ENCODE results near the gene SOCS3.

Gene SOCS3

DNA sequence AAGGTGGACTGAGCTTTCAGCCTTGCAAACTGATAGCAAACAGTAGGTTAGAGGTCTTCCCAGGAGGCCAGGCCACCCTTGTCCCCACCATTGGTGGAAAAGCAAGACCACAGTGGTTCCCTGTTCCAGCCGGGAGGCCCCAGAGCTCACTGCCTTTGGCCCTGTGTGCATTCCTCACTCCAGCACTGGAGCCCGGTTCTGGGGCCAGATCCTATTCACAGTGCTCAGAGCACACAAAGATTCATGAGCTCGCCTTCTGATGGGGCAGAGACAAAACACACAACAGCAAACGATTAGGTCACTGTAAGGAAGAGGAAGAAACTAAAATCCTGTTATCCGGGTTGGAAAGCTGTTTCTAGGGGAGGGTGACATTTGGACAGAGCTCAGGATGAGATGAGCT, 13.0 kb upstream of the SOCS3 start:
- intact Hi-C loops (cut with DNase I), result no loop called here

DNA sequence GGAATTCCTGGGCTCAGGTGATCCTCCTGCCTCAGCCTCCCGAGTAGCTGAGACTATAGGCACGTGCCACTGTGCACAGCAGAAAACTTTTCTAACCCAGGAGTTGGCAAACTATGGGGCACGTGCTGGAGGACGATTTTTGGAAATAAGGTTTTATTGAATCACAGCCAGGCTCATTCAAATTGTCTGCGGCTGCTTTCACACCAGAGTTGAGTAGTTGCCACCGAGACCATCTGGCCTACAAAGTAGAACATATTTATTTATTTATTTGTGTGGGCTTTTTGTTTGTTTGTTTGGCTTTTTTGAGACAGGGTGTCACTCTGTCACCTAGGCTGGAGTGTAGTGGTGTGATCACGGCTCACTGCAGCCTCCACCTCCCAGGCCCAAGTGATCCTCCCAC, 11.2 kb upstream of the SOCS3 start:
- intact Hi-C loops (cut with DNase I), result no loop called here
- DNase-seq, result no peak

More for the DNA sequence above, 13.0 kb upstream of the SOCS3 start:
- no peak for DNase-seq

DNA sequence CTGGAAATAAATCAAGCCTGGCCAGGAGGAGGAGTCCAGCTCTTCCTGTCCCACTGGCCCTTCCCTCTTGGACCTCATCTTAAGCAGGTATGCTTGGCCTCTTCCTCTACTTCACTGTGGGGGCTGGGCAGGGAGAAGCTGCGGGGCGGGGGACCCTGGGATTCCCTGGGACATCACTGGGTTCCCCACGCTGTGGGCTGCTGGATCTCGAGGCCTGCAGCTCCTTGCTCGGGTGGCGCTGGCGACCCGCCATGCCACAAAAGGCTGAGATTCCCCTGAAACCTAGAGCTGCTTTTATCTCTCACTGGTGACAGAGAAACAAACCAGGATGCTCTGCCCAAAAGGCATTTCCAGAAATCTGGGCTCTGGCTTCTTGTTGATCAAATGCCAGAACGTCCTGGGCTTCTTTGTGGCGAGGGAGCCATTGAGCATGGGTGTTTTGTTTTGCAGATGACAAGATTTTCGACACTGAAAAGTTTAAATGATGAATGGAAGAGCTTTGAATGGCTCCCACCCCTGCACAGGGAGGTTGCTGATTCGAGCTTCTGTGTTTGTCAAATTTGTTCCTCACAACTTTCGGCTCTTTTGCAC, 10.0 kb upstream of the SOCS3 start:
- intact Hi-C loops (cut with DNase I), result no loop called here
- DNase-seq, result no peak

DNA sequence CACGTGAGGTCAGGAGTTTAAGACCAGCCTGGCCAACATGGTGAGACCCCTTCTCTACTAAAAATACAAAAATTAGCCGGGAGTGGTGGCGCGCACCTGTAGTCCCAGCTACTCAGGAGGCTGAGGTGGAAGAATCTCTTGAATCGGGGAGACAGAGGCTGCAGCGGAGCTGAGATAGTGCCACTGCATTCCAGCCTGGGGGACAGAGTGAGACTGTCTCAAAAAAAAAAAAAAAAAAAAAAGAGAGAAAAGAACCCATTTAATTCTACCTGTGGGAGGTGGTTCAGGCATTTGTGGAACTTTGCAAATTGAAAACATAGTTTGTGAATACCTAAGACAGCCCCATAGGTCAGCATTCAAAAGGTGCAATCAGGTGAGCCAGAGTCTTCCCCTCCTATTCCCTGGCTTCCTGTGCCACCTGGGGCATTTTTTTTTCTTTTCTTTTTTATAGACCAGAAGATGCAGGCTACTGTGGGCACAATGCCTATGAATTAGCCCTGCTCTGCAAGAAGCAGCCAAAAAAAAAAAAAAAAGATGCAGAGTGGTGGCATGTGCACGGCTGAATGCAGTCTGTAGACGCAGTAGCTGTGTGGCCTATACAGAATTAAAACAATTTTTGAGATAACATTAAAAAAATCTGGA, 9.1 kb upstream of the SOCS3 start:
- intact Hi-C loops (cut with DNase I), result no loop called here
- no peak for DNase-seq

DNA sequence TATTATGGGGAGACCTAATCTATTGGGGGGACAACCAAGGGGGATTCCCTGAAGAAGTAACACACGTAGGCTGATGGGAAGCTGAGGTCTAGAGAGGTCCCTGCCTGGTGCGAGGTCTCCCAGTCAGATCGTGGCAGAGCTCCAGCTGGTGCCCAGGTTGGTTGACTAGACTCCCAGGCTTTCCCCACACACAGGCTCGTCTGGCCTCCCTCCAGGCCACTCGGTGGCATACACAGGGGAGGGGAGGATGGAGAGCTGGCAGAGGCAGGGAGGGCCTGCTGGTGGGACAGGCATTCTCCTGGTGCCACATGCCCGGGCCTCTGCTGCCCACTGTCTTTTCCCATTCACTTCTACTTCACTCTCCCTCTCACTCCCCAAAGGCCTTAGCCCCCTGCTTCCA, 8.5 kb upstream of the SOCS3 start:
- DNase-seq, result no peak
- intact Hi-C loops (cut with DNase I), result no loop called here

DNA sequence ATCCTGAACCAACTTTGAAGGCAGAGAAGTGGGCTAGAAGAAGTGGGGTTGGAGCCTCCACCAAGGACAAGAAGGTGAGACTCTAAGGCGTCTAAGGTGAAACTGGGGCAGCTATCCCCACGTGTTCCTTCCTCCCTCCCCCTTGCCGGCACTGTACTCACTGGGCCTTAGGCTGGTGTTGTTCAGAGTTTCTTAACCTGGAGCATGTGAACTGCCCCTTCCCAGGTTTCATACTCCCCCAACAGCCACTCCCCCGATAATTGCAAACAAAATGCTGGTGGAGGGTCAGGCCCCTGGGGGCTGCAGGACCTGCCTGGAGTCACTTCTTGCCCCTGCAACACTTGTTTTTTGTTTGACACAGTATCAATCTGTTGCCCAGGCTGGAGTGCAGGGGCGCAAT, 7.3 kb upstream of the SOCS3 start:
- intact Hi-C loops (cut with DNase I), result no loop called here

DNA sequence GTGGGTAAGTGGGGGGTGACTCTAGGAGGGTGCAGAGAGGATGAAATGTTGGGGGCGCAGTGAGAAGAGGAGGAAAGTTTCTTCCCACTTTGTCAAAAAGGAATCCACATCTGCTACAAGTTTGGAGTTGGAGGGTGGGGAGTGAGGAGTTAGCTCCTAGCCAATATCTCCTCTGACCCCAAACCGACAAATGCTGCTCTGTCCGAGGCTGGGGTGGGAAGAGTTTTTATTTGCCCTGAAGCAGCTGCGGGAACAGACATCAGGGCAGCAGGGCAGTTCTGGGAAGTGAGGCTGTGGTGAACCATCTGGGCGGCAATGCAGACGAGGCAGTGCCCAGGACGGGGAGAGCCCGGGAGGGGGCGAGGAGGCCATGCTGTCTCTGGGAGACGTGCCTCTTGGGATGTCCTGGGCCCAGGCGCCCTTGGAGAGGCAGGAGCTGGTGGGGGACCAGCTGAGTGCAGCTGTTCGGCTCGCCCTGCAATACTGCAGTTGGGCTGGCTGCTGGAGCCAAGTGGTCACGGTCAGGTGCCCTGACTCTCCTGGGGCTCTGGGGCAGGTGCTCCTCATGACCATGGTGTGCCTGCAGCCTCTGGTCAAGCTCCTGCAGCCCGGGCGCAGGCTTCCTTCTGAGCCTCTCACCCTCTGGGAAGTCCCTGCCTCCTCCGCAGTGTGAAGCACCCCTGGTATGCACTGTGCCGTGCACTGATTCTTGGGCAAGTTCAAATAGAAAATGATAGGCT, 6.4 kb upstream of the SOCS3 start:
- intact Hi-C loops (cut with DNase I), result no loop called here
- no peak for DNase-seq

More for the DNA sequence above, 7.3 kb upstream of the SOCS3 start:
- no peak for DNase-seq

DNA sequence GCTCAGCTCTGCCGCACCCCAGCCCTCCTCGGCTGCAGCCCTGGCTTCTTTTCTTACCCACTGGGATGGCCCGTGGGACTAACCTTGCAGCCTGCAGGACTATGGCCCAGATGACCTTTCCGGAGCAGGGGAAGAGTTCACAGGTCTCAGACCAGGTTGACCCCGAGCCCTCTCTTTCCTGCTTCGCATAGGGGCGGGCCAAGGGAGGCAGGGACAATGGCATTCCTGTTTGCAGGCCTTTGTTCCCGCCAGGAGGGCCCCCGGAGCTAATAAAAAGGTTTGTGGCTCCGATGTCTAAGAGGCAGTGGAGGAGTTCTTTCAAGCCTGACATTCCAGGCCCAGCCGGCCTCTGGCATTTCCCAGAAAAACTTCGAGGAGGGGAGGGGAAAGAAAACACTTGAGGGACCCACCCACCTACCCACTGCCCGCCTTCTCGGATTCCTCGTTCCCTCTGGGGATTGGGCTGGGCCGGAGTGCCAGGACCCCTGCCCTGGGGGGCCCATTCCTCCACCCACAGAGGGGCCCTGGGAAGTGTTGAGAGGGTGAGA, 5.8 kb upstream of the SOCS3 start:
- intact Hi-C loops (cut with DNase I), result no loop called here
- no peak for DNase-seq

DNA sequence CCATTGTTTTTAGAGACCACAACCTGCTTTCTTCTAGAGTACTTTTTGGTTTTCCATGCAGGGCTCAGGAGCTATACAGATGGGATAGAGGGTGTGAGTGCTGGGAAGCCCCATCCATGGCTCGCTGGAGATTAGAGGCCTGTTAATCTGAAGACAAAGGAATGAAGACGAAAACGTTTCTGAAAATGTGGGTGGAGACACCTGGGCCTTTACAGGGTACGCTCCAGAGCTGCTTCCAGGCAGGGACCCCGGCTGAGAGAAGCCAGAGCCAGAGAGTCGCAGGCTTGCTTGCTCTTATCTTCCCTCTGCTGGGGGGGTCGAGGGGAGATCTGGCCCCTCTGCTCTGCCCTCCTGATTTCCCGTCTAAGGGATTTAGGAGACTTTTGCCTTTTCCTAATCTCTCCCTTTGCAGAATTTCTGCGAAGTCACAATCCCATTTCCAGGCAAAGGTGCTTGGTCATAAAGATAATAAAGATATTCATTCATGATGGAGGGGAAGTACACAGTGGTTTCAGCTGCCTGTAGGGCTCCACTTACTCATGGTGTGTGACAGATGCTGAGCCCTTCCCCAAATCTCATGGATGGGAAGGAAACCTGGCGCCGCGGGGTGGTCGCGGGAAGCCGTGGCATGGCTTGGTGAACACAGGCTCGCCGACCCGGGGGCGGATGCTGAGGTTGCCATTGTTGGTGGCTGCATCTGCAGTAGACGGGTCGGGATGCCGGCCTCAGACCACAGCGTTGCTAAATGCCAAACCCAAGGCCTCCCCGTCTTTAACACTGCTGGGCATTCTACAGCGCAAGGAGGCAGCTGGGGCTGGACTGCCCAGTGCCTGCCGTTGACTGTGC, 4.8 kb upstream of the SOCS3 start:
- no peak for DNase-seq
- intact Hi-C loops (cut with DNase I), result no loop called here

DNA sequence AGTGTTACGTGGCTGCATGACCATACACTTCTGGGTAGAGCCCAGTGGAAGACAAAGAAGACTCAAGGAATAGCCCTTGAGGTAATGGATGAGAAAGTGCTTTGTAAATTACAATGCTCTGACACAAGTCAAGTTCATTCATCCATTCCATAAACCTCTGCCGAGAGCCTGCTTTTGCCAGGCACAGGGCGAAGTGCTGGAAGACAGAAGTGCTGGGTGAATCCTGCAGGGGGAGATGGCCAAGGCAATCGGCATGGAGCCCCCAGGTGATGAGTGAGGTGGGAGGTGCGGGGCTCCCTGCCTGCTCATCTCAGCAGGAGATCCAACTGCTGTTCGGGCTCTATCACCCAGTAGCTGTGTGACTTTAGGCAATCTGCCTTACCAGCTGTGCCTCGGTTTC, 2.8 kb upstream of the SOCS3 start:
- no peak for DNase-seq

DNA sequence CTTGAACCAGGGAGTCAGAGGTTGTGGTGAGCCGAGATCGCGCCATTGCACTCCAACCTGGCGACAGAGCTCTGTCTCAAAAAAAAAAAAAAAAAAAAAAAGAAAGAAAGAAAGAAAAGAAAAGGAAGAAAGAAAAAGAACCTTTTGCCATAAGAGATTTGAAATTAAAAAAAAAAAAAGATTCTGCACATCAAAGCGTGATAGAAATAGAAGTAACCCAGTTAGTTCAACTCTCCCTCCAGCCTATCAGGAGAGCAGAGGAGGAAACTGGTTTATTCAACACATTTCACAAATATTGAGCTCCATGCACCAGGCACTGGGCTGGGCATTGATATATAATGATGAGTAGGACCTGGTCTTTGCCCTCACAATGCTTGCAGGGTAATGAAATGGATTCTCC, 2.4 kb upstream of the SOCS3 start:
- intact Hi-C loops (cut with DNase I), result no loop called here
- no peak for DNase-seq

More for the DNA sequence above, 2.8 kb upstream of the SOCS3 start:
- intact Hi-C loops (cut with DNase I), result no loop called here

DNA sequence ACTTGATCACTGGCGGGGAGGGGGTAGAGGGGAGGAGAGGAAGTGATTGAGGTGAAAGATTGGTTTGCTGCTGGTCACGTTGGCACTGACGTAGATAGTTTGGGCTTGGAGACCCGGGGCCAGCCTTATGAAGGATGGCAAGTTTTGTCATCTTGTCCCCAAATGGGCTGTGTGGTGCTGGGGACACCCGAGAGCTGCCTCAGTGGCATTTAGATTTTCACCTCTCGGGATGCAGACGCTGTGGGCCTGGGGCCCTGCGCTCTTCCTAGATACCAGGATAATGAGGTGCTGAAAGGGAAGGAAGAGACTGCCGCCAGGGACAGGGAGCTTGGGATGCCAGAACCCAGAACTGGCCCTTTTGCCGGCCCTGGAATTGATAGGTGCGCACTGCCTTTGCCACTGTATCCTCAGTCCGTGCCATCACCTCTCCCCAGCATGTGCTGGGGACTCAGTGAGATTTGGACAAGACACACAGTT, 1.4 kb upstream of the SOCS3 start:
- intact Hi-C loops (cut with DNase I), result no loop called here

DNA sequence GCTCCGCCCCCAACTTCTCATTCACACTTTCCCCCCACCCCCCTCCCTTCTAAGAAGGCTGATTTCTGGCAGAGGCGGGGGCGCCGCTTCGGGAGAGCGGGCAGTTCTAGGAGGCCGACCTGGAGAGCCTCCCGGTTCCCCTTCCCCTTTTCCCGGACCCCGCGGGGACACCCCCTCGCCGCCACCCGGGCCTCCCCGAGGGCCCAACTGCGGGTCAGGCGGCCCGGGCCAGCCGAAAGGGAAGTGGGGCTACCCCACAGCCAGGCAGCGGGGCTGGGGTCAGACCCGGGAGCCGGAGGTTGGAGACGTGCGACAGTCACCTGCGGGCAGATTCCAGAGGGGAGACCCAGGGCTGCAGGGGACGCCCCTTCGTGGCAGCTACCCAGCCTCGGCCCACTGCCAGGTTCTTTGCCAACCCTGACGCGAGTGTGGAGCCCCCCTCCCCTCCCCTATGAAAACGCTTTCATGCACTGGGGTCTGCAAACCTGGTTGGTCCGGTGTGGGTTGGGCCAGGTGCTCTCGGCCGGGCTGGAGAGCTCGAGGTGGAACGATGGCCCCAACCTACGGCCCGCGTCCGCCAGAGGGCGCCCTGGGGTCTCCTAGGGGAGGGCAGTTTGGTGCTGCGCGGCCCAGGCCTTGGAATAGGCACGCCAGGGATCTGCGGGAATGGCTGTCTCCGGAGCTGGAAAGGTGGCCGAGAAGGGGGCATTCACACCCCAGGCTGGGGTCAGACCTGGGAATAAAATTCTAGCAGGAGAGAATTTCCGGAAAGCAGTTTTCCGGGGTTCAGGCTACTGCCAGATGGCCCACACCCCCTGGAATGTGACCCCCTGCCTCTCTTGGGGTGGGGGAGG, 721 bp upstream of the SOCS3 start:
- intact Hi-C loops (cut with DNase I), result no loop called here
- DNase-seq, result peak; percentile 69 to 95 (median 86)

More for the DNA sequence above, 1.4 kb upstream of the SOCS3 start:
- DNase-seq, result no peak

DNA sequence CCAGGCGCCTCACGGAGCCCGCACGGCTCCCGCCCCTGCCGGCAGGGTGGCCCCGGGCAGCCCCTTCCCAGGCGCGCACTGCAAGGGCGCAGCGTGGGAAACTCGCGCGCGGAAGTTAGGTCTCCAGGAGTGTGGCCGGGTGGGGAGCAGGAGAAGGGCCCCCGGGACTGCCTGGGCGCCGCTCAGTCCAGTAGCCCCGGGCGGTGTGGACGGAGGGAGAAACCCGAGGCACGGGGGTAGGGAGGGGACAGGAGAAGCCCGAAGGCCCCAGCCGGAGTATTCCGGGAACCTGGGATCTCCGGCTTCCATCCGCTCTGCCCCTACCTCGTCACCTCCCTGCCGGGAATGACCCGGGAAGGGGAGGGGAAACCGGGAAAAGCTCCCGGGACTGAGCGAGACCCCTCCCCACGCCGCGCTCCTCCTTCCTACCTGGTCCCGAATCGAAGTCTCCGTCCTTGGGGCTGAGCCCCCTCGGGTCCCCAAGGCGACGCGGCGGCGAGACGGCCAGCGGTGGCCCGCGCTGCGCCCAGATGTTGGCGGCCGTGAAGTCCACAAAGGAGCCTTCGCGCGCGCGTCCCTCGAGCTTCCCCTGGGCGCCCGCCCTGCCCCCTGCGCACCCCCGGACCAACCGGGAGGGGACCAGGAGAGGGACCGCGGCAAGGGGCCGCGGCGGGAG, 418 bp downstream of the SOCS3 start:
- DNase-seq, result peak in 8 of 42 donors; percentile 14 to 69 (median 36)
- intact Hi-C loops (cut with DNase I), result no loop called here

DNA sequence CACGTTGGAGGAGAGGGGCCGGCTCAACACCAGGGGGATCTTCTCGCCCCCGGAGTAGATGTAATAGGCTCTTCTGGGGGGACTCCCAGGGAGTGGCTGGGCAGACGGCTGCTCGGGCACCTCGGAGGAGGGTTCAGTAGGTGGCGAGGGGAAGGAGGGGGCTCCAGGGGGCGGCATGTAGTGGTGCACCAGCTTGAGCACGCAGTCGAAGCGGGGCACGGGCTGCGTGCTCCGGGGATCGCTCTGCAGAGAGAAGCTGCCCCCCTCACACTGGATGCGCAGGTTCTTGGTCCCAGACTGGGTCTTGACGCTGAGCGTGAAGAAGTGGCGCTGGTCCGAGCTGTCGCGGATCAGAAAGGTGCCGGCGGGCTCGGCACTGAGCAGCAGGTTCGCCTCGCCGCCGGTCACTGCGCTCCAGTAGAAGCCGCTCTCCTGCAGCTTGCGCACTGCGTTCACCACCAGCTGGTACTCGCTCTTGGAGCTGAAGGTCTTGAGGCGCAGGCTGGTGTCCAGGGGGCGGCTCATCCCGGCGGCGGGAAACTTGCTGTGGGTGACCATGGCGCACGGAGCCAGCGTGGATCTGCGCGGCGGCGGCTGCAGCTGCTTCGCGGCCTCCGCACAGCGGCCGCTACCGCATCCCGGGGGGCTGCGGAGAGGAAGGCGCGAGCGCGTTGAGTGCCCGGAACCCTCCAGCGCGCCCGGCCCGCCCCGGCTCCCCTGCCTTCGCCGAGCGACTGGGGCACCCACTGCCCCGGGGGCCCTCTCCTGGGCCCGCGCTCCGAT, 1.1 kb downstream of the SOCS3 start:
- DNase-seq, result peak in 7 of 42 donors; percentile 27 to 71 (median 46)
- intact Hi-C loops (cut with DNase I), result no loop called here

DNA sequence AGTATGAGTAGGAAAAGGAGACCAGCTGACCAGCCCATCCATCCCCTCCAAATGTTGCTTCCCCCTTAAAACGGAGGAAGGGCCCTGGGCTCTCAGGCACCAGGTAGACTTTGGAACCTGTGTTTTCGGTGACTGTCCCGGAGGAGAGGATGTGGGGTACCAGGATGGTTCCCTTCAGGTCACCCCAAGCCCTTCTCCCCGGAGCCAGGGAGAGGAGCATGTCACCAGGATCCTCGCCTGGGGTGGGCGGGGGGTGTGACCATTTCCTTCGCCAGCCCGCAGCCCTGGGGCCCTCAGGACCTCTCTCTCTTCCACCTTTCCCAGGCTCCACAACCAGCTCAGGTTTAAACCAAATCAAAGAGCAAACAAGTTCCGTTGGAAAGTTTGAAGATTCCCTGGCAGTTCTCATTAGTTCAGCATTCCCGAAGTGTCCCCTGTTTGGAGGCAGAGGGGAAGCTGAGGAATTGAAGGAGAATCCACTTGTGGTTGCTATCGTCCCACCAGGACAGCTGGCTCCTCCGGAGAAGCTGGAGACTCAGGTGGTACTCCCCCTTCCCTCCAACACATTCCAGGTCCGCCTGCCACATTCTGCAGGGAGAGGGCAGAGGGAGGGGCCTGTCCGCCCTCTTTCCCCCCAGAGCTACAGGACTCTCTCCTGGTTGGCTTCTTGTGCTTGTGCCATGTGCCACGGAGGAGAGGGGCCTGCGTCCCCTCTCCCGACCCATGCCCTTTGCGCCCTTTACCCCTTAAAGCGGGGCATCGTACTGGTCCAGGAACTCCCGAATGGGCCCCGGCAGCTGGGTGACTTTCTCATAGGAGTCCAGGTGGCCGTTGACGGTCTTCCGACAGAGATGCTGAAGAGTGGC, 2.0 kb downstream of the SOCS3 start:
- intact Hi-C loops (cut with DNase I), result no loop called here
- DNase-seq, result no peak
